Measurements from ENCODE around the gene TNMD. TPM values are rescaled to one million over a fixed set of nuclear protein-coding genes. Genes with fewer than 3 reads are reported as not detected.

TNMD gene
- total and polyA plus RNA-seq, 2 of the 8 experiments (the other 6 are each of a cell fraction or from before 2014, with no cell fraction given), result 1.4 to 2.1 TPM

GRCh38 chrX:100586747-100587146 lies 2.0 kb downstream of the TNMD start:
- FAIRE-seq, result no peak
- Histone ChIP-seq H2AFZ (ENCODE audit: low read length) (no peak overlapping the region), H3K79me1 (ENCODE audit: low read depth, low read length) (no peaks in the 10 kb centered on the region), H3K23ac (ENCODE audit: insufficient read length) (no peak overlapping the region), H2BK12ac (ENCODE audit: low read depth, low read length) (no peak overlapping the region), H3K4me3 (ENCODE audit: extremely low read depth in 1 of 4, insufficient read depth in 2 of 4, low read depth in 3 of 4, low read length in 4 of 4) (no peak overlapping the region), H2BK120ac (replicated peaks; ENCODE audit: low read depth, low read length) (no peak overlapping the region), H2AK5ac (ENCODE audit: low read depth, low read length) (no peak overlapping the region), H4K20me1 (replicated peaks in 1 of 2; ENCODE audit: control insufficient read depth in 1 of 2, insufficient read depth in 2 of 2, low read length in 2 of 2) (no peaks in the 10 kb centered on the region), H4K8ac (ENCODE audit: extremely low read depth, insufficient read depth, low read length) (no peak overlapping the region), H3K4ac (replicated peaks; ENCODE audit: insufficient read length, low read depth, low read length) (no peak overlapping the region), H3K27ac (ENCODE audit: low read depth, low read length) (no peak overlapping the region), H3K79me2 (ENCODE audit: control insufficient read depth in 1 of 2, insufficient read depth in 2 of 2, low read length in 2 of 2) (no peaks in the 10 kb centered on the region), H2BK5ac (ENCODE audit: low read depth, low read length) (no peak overlapping the region), H3K4me2 (ENCODE audit: insufficient read depth in 1 of 2, low read depth in 2 of 2, low read length in 2 of 2) (no peak overlapping the region), H3K9ac (replicated peaks in 1 of 4; ENCODE audit: extremely low read depth in 1 of 4, low read depth in 3 of 4, low read length in 3 of 4) (no peak overlapping the region), H3K4me1 (replicated peaks in 1 of 4; ENCODE audit: control insufficient read depth in 3 of 4, insufficient read depth in 4 of 4, low read length in 3 of 4) (no peaks in the 10 kb centered on the region), H3K18ac (ENCODE audit: extremely low read depth, low read length) (no peak overlapping the region), H3K27me3 (replicated peaks in 1 of 4; ENCODE audit: control insufficient read depth in 3 of 4, extremely low read depth in 1 of 4, insufficient read depth in 3 of 4, low read length in 3 of 4) (no peaks in the 10 kb centered on the region), H3K36me3 (ENCODE audit: control insufficient read depth in 2 of 4, insufficient read depth in 4 of 4, low read length in 3 of 4) (no peaks in the 10 kb centered on the region), H3K23me2 (ENCODE audit: low read depth, low read length) (no peaks in the 10 kb centered on the region), H3K56ac (replicated peaks; ENCODE audit: insufficient read length, low read depth, low read length) (no peak overlapping the region), H4K91ac (replicated peaks; ENCODE audit: insufficient read length, low read length) (no peak overlapping the region), H2BK15ac (ENCODE audit: low read length) (no peak overlapping the region), H3K14ac (ENCODE audit: insufficient read length) (no peak overlapping the region), H2BK20ac (ENCODE audit: low read length) (no peak overlapping the region), H4K5ac (ENCODE audit: insufficient read length, low read depth, low read length) (no peak overlapping the region), H3K9me3 (ENCODE audit: insufficient read depth in 2 of 2, low read depth in 1 of 2, low read length in 1 of 2) (no peaks in the 10 kb centered on the region)
- ChIA-PET CTCF (ENCODE audit: partially characterized antibody) (no interaction called here), POLR2A (ENCODE audit: partially characterized antibody) (no interaction called here)
- no peak for TF ChIP-seq JUN (IDR thresholded peaks at IDR 0.05; ENCODE audit: low read depth, low read length)
- no peak for TF ChIP-seq SIRT6 (IDR thresholded peaks at IDR 0.05; ENCODE audit: low read length)
- no peak for TF ChIP-seq KDM1A (IDR thresholded peaks at IDR 0.05; ENCODE audit: borderline replicate concordance, low read length)
- DNase-seq (ENCODE audit: low read depth in 1 of 2, low spot score in 2 of 2), result no peak
- whole genome bisulfite sequencing, 2 experiments (ENCODE audit: extremely low coverage in 1 of 2, insufficient coverage in 1 of 2, insufficient read length in 1 of 2, insufficient replicate concordance in 2 of 2, low coverage in 1 of 2, low lambda C conversion rate in 2 of 2, missing lambda C conversion rate in 1 of 2), result 60% methylated on average over 2 of the region's 2 CpGs; no CpG with 5 or more reads in 1 of the 2 experiments

All from H1 (cell line).